IMR-90 (cell line): ENCODE results near the gene LCN2. TPM values are rescaled to one million over a fixed set of nuclear protein-coding genes. Genes with fewer than 3 reads are reported as not detected.

Source experiments
- ATAC-seq: fragments of 200-7000 bp; cut with Tn5 transposase; 2 replicates; pipeline ENCODE4 v1.9.1; 2020; ENCODE audit warnings: low read depth, mild to moderate bottlenecking, moderate library complexity
- BruUV-seq: library from RNA; stranded (reverse); fragments of 400-500 nt; replicated peaks from 2 replicates; lab custom pipeline; 2021; lab: Mats Ljungman, UMichigan
- CTCF ChIA-PET: fragments of 300-600 bp; formaldehyde crosslinking; extraction: SDS; loops from one replicate; lab custom pipeline; 2021; ENCODE audit warnings: antibody characterized with exemption; lab: Yijun Ruan, JAX
- POLR2A ChIA-PET: fragments of 300-600 bp; sonication (Branson Sonifier 250); formaldehyde crosslinking; loops from one replicate; lab custom pipeline; 2022; ENCODE audit warnings: antibody characterized with exemption; ENCODE audit not compliant: unreplicated experiment; lab: Charles Lee
- DNase-seq: peaks from one replicate; pipeline ENCODE4 v3.0.0; 2013
- H2AFZ ChIP-seq: replicated peaks from 2 replicates; pipeline ENCODE3; 2013; ENCODE audit warnings: low read length, mild to moderate bottlenecking; ENCODE audit not compliant: poor library complexity
- H2AK5ac ChIP-seq: 2 replicates; pipeline ENCODE4 v1.6.1; 2013; ENCODE audit warnings: low read depth, low read length, inconsistent platforms
- H2AK9ac ChIP-seq: replicated peaks from 2 replicates; pipeline ENCODE3; 2013; ENCODE audit warnings: mild to moderate bottlenecking, low read depth, low read length, moderate library complexity; ENCODE audit not compliant: poor library complexity
- H2BK120ac ChIP-seq: 2 replicates; pipeline ENCODE4 v1.6.1; 2013; ENCODE audit warnings: low read depth, low read length, inconsistent platforms
- H2BK15ac ChIP-seq: 3 replicates; pipeline ENCODE4 v1.6.1; 2013; ENCODE audit warnings: low read depth, low read length, inconsistent platforms
- H2BK20ac ChIP-seq: 2 replicates; pipeline ENCODE4 v1.6.1; 2013; ENCODE audit warnings: low read depth, mild to moderate bottlenecking, inconsistent platforms, low read length, moderate library complexity
- H2BK5ac ChIP-seq: 2 replicates; pipeline ENCODE4 v1.6.1; 2013; ENCODE audit warnings: mild to moderate bottlenecking, low read depth, low read length, inconsistent platforms; ENCODE audit not compliant: poor library complexity, severe bottlenecking
- H3K14ac ChIP-seq: replicated peaks from 2 replicates; pipeline ENCODE4 v1.6.1; 2013; ENCODE audit warnings: low read depth, low read length, inconsistent platforms
- H3K18ac ChIP-seq: 2 replicates; pipeline ENCODE4 v1.6.1; 2013; ENCODE audit warnings: low read depth, low read length, control low read depth
- H3K23ac ChIP-seq: 2 replicates; pipeline ENCODE4 v1.6.1; 2013; ENCODE audit warnings: low read depth, low read length, inconsistent platforms
- H3K27ac ChIP-seq: 2 replicates; pipeline ENCODE4 v1.5.1; 2013; ENCODE audit warnings: mild to moderate bottlenecking, control low read depth, low read length; ENCODE audit not compliant: insufficient read depth
- H3K27me3 ChIP-seq: 2 replicates; pipeline ENCODE4 v1.6.1; 2013; ENCODE audit warnings: low read length; ENCODE audit not compliant: control insufficient read depth, insufficient read depth
- H3K36me3 ChIP-seq: 2 replicates; pipeline ENCODE4 v1.6.1; 2013; ENCODE audit warnings: low read length, mixed read lengths; ENCODE audit not compliant: control insufficient read depth, insufficient read depth
- H3K4ac ChIP-seq: 2 replicates; pipeline ENCODE4 v1.6.1; 2013; ENCODE audit warnings: low read depth, low read length, inconsistent platforms
- H3K4me1 ChIP-seq: 2 replicates; pipeline ENCODE4 v1.6.1; 2013; ENCODE audit warnings: low read length, mixed read lengths; ENCODE audit not compliant: control insufficient read depth, insufficient read depth
- H3K4me2 ChIP-seq: 2 replicates; pipeline ENCODE4 v1.6.1; 2013; ENCODE audit warnings: low read depth, mild to moderate bottlenecking, control low read depth, low read length, moderate library complexity
- H3K4me3 ChIP-seq: 2 replicates; pipeline ENCODE4 v1.5.1; 2013; ENCODE audit warnings: low read depth, mild to moderate bottlenecking, control low read depth, low read length, moderate library complexity; ENCODE audit not compliant: insufficient read depth
- H3K56ac ChIP-seq: 2 replicates; pipeline ENCODE4 v1.6.1; 2013; ENCODE audit warnings: low read length, inconsistent platforms; ENCODE audit not compliant: insufficient read depth; ENCODE audit errors: extremely low read depth
- H3K79me1 ChIP-seq, 2 experiments: 2 replicates each; pipeline ENCODE4 v1.6.1; 2013; ENCODE audit warnings: low read length in 2 of 2, inconsistent platforms in 1 of 2, low read depth in 1 of 2
- H3K9ac ChIP-seq: 2 replicates; pipeline ENCODE4 v1.6.1; 2013; ENCODE audit warnings: low read depth, low read length, control low read depth
- H3K9me1 ChIP-seq: 2 replicates; pipeline ENCODE4 v1.6.1; 2013; ENCODE audit warnings: low read length, inconsistent platforms; ENCODE audit not compliant: insufficient read depth
- H3K9me3 ChIP-seq: 2 replicates; pipeline ENCODE4 v1.6.1; 2013; ENCODE audit warnings: low read length; ENCODE audit not compliant: control insufficient read depth, insufficient read depth
- H4K20me1 ChIP-seq: 2 replicates; pipeline ENCODE4 v1.6.1; 2013; ENCODE audit warnings: low read length, inconsistent platforms; ENCODE audit not compliant: insufficient read depth
- H4K5ac ChIP-seq: 2 replicates; pipeline ENCODE4 v1.6.1; 2013; ENCODE audit warnings: mild to moderate bottlenecking, low read depth, low read length, control low read depth
- H4K8ac ChIP-seq, 2 experiments: 2 replicates each; pipeline ENCODE4 v1.6.1; 2013; ENCODE audit warnings: low read depth in 2 of 2, low read length in 2 of 2, control low read depth in 1 of 2, inconsistent platforms in 1 of 2
- H4K91ac ChIP-seq: 2 replicates; pipeline ENCODE4 v1.6.1; 2013; ENCODE audit warnings: low read depth, low read length, inconsistent platforms; ENCODE audit not compliant: insufficient read depth
- MAFK ChIP-seq: IDR thresholded peaks from 2 replicates; pipeline ENCODE4 v1.6.1; 2012; ENCODE audit warnings: low read depth, low read length, improper control_type of control experiment
- MAZ ChIP-seq: IDR thresholded peaks from 2 replicates; pipeline ENCODE4 v1.6.1; 2012; ENCODE audit warnings: low read depth, mild to moderate bottlenecking, low read length, improper control_type of control experiment, moderate library complexity, borderline replicate concordance
- WGBS, 2 experiments: methylation state at CpG; one replicate each; pipeline versions ENCODE4 v1.1.5 to v1.1.7; 2013; ENCODE audit warnings: missing lambda C conversion rate in 2 of 2; ENCODE audit not compliant: insufficient read length in 1 of 2; ENCODE audit errors: extremely low coverage in 2 of 2; 5-methylcytosine and 5-hydroxymethylcytosine counted together
- dilution Hi-C: fragments of 300-500 bp; cut with HindIII; formaldehyde crosslinking; loops from one replicate; pipeline ENCODE4 v1.14.3; 2018; ENCODE audit warnings: low sequenced_read_pairs; ENCODE audit not compliant: unreplicated experiment
- in situ Hi-C: fragments of 300-500 bp; cut with MboI; formaldehyde crosslinking; loops from 3 replicates; pipeline ENCODE4 v1.14.3; 2019; ENCODE audit warnings: low sequenced_read_pairs, inconsistent platforms, mixed read lengths
- intact Hi-C: fragments of 100-400 bp; cut with micrococcal nuclease; formaldehyde crosslinking; loops from 2 replicates; pipeline ENCODE4 v1.10.0; 2022
- polyA plus RNA-seq, 3 experiments: library from polyadenylated mRNA; depleted of rRNA; stranded (reverse); fragments of >200 nt; gene quantifications; 2 replicates each; pipeline ENCODE4 v1.2.3, GENCODE V29; 2012; ENCODE audit warnings: low replicate concordance in 1 of 3
- total RNA-seq: library from RNA; depleted of rRNA; stranded (reverse); fragments of >200 nt; gene quantifications from 2 replicates; pipeline ENCODE4 v1.2.3, GENCODE V29; 2012

Gene LCN2
- total and polyA plus RNA-seq, 2 of the 4 experiments (the other 2 are of a cell fraction), result not detected

DNA sequence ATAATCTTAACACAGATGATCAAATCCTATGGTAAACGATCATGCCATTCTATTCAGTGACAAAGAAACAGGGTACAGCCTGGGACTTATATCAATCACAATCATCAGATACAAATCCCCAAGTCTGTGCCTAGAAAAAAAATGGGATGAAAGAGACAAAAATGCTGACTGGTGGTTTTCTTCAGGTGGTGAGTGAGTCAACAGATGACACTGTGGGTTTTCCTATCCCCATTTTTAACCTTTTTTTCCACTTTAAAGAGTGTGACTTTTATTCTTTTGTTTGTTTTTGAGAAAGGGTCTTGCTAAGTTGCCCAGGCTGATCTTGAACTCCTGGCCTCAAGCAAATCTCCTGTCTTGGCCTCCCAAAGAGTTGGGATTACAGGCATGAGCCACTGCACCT lies 39.0 kb downstream of the LCN2 start:
- no TSS peak for BruUV-seq
- intact Hi-C loops, result no loop called here
- H3K4me3 ChIP-seq, result no peak overlapping the region
- no peak overlapping the region for H2BK5ac ChIP-seq
- H3K27me3 ChIP-seq, result no peaks in the 10 kb centered on the region
- H3K79me1 ChIP-seq, result peaks cover 20 to 47% of the 10 kb centered on the region in 2 experiments
- dilution Hi-C loops, result no loop called here
- POLR2A ChIA-PET, result interaction anchor here (0.6 kb wide), 1 partner anchor 10 kb away, joined by 3 read pairs; no protein-coding TSS in a partner anchor
- no peak overlapping the region for H3K18ac ChIP-seq
- no peak overlapping the region for H2BK20ac ChIP-seq
- H2AFZ ChIP-seq, result no peak overlapping the region
- in situ Hi-C loops, result no loop called here
- no peak overlapping the region for H3K4ac ChIP-seq
- no peak overlapping the region for H2AK5ac ChIP-seq
- no peak for DNase-seq
- H4K91ac ChIP-seq, result no peak overlapping the region
- WGBS, 2 experiments, result no CpG with 5 or more reads among the region's 1 CpG
- peaks cover 10% of the 10 kb centered on the region for H3K4me1 ChIP-seq
- ATAC-seq, result no peak
- CTCF ChIA-PET, result no interaction called here
- H4K5ac ChIP-seq, result no peak overlapping the region
- H3K23ac ChIP-seq, result no peak overlapping the region
- TF ChIP-seq MAFK, result peak; percentile 97
- no peak for TF ChIP-seq MAZ
- H2BK120ac ChIP-seq, result no peak overlapping the region
- H3K14ac ChIP-seq, result no peak overlapping the region
- no peak overlapping the region for H4K8ac ChIP-seq
- H3K36me3 ChIP-seq, result peaks cover 35% of the 10 kb centered on the region
- H3K4me2 ChIP-seq, result no peak overlapping the region
- no peaks in the 10 kb centered on the region for H3K9me3 ChIP-seq
- H3K9ac ChIP-seq, result no peak overlapping the region
- no peak overlapping the region for H2BK15ac ChIP-seq
- 0 out of 2 replicates have a peak, but pooled peaks cover 7% of the 10 kb centered on the region for H3K9me1 ChIP-seq
- H2AK9ac ChIP-seq, result no peak overlapping the region
- no peak overlapping the region for H3K56ac ChIP-seq
- H4K20me1 ChIP-seq, result no peaks in the 10 kb centered on the region
- H3K27ac ChIP-seq, result no peak overlapping the region
